ENCODE results near the gene AMIGO1.

- TF ChIP-seq CTCF (conservative IDR thresholded peaks at IDR 0.05) (no peak), ZFX (IDR thresholded peaks at IDR 0.05) (no peak)
Measured at GRCh38 chr1:109531380-109531779, 21.9 kb upstream of the AMIGO1 start.
